ENCODE measurements around the gene GLRX.

DNA sequence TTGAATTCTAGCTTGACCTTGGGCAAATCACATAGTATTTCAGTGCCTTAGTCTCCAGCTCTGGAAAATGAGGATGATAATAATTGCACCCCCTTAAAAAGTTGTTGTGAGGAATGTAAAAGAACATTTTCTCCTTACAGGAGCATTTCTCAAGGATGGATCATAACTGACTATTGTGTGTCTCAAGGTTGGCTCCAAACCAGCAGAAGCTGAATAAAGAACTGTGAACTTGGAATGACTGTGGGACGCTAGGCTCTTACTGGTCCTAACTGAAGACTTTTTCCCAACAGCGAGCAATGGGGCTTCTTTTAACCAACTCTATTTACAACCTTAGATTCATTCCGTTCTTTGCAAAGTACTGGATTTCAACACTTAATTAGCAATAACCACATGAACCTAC lies 26.2 kb upstream of the GLRX start:
- TF ChIP-seq CTCF (optimal IDR thresholded peaks at IDR 0.05 in 1 of 3, IDR thresholded peaks at IDR 0.05 in 1 of 3, conservative IDR thresholded peaks at IDR 0.05 in 1 of 3; ENCODE audit: extremely low read depth in 1 of 3, insufficient read depth in 2 of 3, low read length in 3 of 3) = no peak
- TF ChIP-seq EZH2 (IDR thresholded peaks at IDR 0.05; ENCODE audit: low read length) = no peak
